Ovary (tissue), 9 donors: Measurements from ENCODE around the gene TSGA10IP. TPM values are rescaled to one million over a fixed set of nuclear protein-coding genes. Genes with fewer than 3 reads are reported as not detected.

Experiments used
- DNase-seq, 5 donors: peaks; one replicate each; pipeline ENCODE4 v3.0.0-alpha.2; 2019 to 2020
- H3K27ac ChIP-seq, 2 donors: fragments of 200-600 bp; one replicate each; pipeline versions ENCODE4 v1.5.1 to v1.8.0; 2019 to 2022
- H3K27me3 ChIP-seq: fragments of 200-600 bp; one replicate; pipeline ENCODE4 v1.8.0; 2022
- H3K36me3 ChIP-seq: fragments of 200-600 bp; sonication (generic); one replicate; pipeline ENCODE4 v1.5.1; 2019
- H3K4me1 ChIP-seq: one replicate; pipeline ENCODE4 v1.8.1; 2013; ENCODE audit warnings: mild to moderate bottlenecking, moderate library complexity; ENCODE audit not compliant: insufficient read depth
- H3K4me3 ChIP-seq: fragments of 200-600 bp; sonication (generic); one replicate; pipeline ENCODE4 v1.5.1; 2017
- H3K9me3 ChIP-seq, 2 donors: fragments of 200-600 bp in 1 of 2; sonication (generic) in 1 of 2; one replicate each; pipeline versions ENCODE4 v1.5.1 to v1.8.1; 2013 to 2019; ENCODE audit warnings: mild to moderate bottlenecking in 1 of 2, moderate library complexity in 1 of 2
- CTCF ChIP-seq, 3 donors: fragments of 450-650 bp in 2 of 3; fragments of 200-600 bp in 1 of 3; IDR thresholded peaks; one replicate each; pipeline versions ENCODE4 v1.5.1 to v1.8.0; 2016 to 2022; ENCODE audit warnings: antibody characterized with exemption in 3 of 3, mild to moderate bottlenecking in 1 of 3
- EP300 ChIP-seq: sonication (generic); formaldehyde crosslinking; IDR thresholded peaks from one replicate; pipeline ENCODE4 v1.6.1; 2017; ENCODE audit warnings: antibody characterized with exemption
- POLR2A ChIP-seq: fragments of 450-650 bp; IDR thresholded peaks from one replicate; pipeline ENCODE4 v1.6.1; 2017; ENCODE audit warnings: antibody characterized with exemption, mild to moderate bottlenecking, moderate library complexity
- WGBS, 3 donors: extraction: QIAGEN DNeasy Blood & Tissue Kit in 1 of 3; methylation state at CpG; one replicate each; pipeline versions ENCODE4 v1.1.5 to v1.1.7; 2013 to 2017; 5-methylcytosine and 5-hydroxymethylcytosine counted together
- intact Hi-C, 4 donors: fragments of 100-400 bp; cut with DNase I; formaldehyde crosslinking; loops; one replicate each; pipeline versions ENCODE4 v1.11.0 to v1.15.1; 2022 to 2023
- polyA plus RNA-seq, 2 donors: library from polyadenylated mRNA; stranded (reverse); fragments of 200-250 nt in 1 of 2; fragments of 350-450 nt in 1 of 2; fragmentation: Illumina TruSeq in 1 of 2; extraction: RNeasy Lipid Tissue Mini Kit (QIAGEN cat#74804) in 1 of 2; gene quantifications; one replicate each; pipeline ENCODE4 v1.2.3, GENCODE V29; 2013 to 2014
- total RNA-seq, 7 donors: library from RNA; depleted of rRNA in 2 of 7; stranded (reverse); fragments of >200 nt in 2 of 7; fragmentation: NEBNext Ultra II Directional in 3 of 7; extraction: Animal tissue kit (Norgen Biotek cat#: 25700) in 3 of 7; gene quantifications; one replicate each; pipeline versions ENCODE4 v1.1.0 to v1.2.4, GENCODE V29; 2016 to 2023
- donor health status: DM: no; HTN: no; CAD: no; lungs with moderate emphysema.
- donor health status: DM: no; HTN: no; CAD: no.
- donor health status: Bipolar disorder and iron deficiency.
- donor health status: DM: yes; HTN: yes; CAD: no.
- donor health status: DM: no; HTN: no; CAD: no.
- donor health status: DM: yes; HTN: yes; CAD: no.

TSGA10IP gene
- total and polyA plus RNA-seq, 9 donors: not detected

GRCh38 chr11:65952052-65952521, 6.8 kb downstream of the TSGA10IP start:
- Histone ChIP-seq H3K27me3 (no peaks in the 10 kb centered on the region), H3K4me3 (no peak overlapping the region), H3K27ac (no peak overlapping the region), H3K9me3 (no peaks in the 10 kb centered on the region), H3K4me1 (no peaks in the 10 kb centered on the region), H3K36me3 (no peaks in the 10 kb centered on the region)
- no peak for DNase-seq
- intact Hi-C loops: no loop called here
- WGBS, 3 donors: 41 to 68% (median 52%) methylated on average over 6 of the region's 6 CpGs
- TF ChIP-seq EP300: no peak
- no peak for TF ChIP-seq CTCF (IDR thresholded peaks at IDR 0.05)
- no peak for TF ChIP-seq POLR2A

DNA sequence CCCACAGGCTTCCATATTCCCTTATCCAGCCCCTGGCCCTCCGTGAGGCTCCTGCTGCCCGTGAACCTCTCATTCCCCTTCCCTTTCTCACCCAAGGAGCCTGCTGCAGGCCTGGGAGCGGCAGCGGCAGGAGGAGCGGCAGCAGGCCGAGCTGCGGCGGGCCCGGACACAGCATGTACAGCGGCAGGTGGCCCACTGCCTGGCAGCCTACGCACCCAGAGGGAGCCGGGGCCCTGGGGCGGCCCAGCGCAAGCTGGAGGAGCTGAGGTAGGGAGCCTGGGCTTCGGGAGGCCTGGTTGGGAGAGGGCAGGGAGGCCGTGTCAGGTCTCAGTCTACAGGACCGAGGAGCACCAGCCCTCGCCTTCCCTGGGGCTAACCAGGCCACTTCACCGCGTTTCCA, 8.2 kb downstream of the TSGA10IP start:
- no peaks in the 10 kb centered on the region for H3K4me1 ChIP-seq
- H3K9me3 ChIP-seq: no peaks in the 10 kb centered on the region
- no peak overlapping the region for H3K27ac ChIP-seq
- no peak overlapping the region for H3K4me3 ChIP-seq
- intact Hi-C loops: no loop called here
- no peak for TF ChIP-seq CTCF (IDR thresholded peaks at IDR 0.05)
- TF ChIP-seq EP300: no peak
- no peak for TF ChIP-seq POLR2A
- no peaks in the 10 kb centered on the region for H3K27me3 ChIP-seq
- WGBS, 3 donors: 83 to 85% (median 84%) methylated on average over 20 of the region's 20 CpGs
- no peak for DNase-seq
- no peaks in the 10 kb centered on the region for H3K36me3 ChIP-seq

- intact Hi-C loops: loop anchor here in 1 of 4 donors (5.0 kb wide), 1 partner anchor 32 kb away; no protein-coding TSS in a partner anchor
- no peaks in the 10 kb centered on the region for H3K36me3 ChIP-seq
- WGBS, 3 donors: 64 to 72% (median 69%) methylated on average over 8 of the region's 8 CpGs
- H3K9me3 ChIP-seq: no peaks in the 10 kb centered on the region
- H3K4me1 ChIP-seq: no peaks in the 10 kb centered on the region
- no peak overlapping the region for H3K27ac ChIP-seq
- TF ChIP-seq CTCF (IDR thresholded peaks at IDR 0.05) (no peak), POLR2A (no peak), EP300 (no peak)
- H3K27me3 ChIP-seq: no peaks in the 10 kb centered on the region
- DNase-seq: no peak
- H3K4me3 ChIP-seq: no peak overlapping the region
Measured at GRCh38 chr11:65954771-65955170, 9.5 kb downstream of the TSGA10IP start.

- Histone ChIP-seq H3K27ac (no peak overlapping the region), H3K4me1 (peaks cover 9% of the 10 kb centered on the region), H3K27me3 (no peaks in the 10 kb centered on the region), H3K9me3 (no peaks in the 10 kb centered on the region), H3K36me3 (no peaks in the 10 kb centered on the region), H3K4me3 (no peak overlapping the region)
- DNase-seq: no peak
- WGBS, 3 donors: 46 to 54% (median 46%) methylated on average over 4 of the region's 4 CpGs
- TF ChIP-seq POLR2A (no peak), EP300 (no peak), CTCF (IDR thresholded peaks at IDR 0.05) (no peak)
- intact Hi-C loops: loop anchor here in 1 of 4 donors (5.0 kb wide), 1 partner anchor 36 kb away; no protein-coding TSS in a partner anchor
Measured at GRCh38 chr11:65958291-65958690, 13.0 kb downstream of the TSGA10IP start.
